Measurements from ENCODE around the gene HIPK1. TPM values are rescaled to one million over a fixed set of nuclear protein-coding genes. Genes with fewer than 3 reads are reported as not detected.

The HIPK1 gene
- total RNA-seq, 2 donors from 2014 or later, result 50.1 to 58.1 TPM

DNA sequence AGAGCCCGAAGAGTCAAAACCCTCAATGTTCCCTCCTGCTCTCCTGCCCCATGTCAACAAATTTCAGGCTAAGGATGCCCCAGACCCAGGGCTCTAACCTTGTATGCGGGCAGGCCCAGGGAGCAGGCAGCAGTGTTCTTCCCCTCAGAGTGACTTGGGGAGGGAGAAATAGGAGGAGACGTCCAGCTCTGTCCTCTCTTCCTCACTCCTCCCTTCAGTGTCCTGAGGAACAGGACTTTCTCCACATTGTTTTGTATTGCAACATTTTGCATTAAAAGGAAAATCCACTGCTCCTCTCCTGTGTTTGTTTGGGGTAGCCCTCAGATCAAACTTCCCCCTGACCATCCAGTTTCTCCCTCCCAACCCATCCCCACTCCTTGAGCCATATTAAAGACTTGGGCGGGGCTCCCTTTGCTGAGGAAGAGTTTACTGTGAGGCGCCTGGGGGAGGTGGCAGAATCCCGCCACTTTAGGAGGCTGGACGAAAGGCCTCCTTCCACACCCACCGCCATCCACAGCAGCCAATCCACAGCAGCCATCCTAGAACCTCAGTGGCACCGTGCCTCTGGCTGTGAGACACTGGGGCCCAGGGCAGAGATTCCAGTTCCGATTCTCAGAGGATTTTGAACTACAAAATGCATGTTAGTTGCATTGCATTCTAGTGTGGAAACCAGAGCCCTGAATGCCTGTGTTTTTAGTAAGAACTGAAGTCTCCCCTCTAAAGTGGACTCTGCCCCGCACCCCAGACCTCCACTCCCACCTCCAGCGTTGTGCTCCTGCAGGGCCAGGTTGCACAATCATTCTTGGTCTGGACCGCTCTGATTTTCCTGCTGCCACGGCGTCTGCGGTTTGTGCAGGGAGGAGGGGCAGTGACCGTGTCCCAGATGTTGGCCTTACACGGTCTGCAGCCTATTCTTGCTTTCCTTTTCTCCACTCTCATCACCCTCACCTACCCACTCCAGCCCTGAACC is 53.1 kb downstream of the HIPK1 start:
- peak; percentile 79 for DNase-seq (ENCODE audit: low spot score)
- Histone ChIP-seq H3K27ac (peak overlapping the region; percentile 51 to 63), H3K36me3 (no peaks in the 10 kb centered on the region), H3K4me3 (peak overlapping the region in 1 of 2 donors; percentile 21), H3K27me3 (no peaks in the 10 kb centered on the region), H3K9me3 (no peaks in the 10 kb centered on the region), H3K4me1 (peaks cover 0 to 49% of the 10 kb centered on the region in 2 donors)
- TF ChIP-seq, protein P1, sequence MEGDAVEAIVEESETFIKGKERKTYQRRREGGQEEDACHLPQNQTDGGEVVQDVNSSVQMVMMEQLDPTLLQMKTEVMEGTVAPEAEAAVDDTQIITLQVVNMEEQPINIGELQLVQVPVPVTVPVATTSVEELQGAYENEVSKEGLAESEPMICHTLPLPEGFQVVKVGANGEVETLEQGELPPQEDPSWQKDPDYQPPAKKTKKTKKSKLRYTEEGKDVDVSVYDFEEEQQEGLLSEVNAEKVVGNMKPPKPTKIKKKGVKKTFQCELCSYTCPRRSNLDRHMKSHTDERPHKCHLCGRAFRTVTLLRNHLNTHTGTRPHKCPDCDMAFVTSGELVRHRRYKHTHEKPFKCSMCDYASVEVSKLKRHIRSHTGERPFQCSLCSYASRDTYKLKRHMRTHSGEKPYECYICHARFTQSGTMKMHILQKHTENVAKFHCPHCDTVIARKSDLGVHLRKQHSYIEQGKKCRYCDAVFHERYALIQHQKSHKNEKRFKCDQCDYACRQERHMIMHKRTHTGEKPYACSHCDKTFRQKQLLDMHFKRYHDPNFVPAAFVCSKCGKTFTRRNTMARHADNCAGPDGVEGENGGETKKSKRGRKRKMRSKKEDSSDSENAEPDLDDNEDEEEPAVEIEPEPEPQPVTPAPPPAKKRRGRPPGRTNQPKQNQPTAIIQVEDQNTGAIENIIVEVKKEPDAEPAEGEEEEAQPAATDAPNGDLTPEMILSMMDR (IDR thresholded peaks at IDR 0.05), result no peak

DNA sequence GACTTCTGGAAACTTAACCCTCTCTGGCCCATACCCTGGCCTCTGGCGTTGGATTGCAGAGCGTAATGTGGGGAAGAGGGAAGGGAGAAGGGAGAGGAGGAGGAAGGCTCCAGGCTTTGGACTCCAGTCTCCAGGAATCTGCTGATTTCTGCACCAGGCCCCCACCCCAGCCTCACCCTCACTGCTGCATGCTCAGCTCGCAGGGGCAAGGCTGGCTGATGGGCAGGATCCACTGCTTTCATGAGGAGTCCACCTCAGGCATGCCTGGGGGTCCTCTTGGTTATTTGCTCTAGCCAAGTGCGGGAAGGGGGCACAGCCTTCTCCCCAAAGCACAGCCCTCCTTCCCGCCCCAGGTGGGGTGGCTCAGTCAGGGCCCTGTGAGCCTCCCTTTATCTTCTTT is 53.8 kb downstream of the HIPK1 start:
- H3K36me3 ChIP-seq, result no peaks in the 10 kb centered on the region
- H3K9me3 ChIP-seq, result no peaks in the 10 kb centered on the region
- DNase-seq (ENCODE audit: low spot score), result no peak
- peak overlapping the region; percentile 51 to 63 for H3K27ac ChIP-seq
- TF ChIP-seq, protein P1 (IDR thresholded peaks at IDR 0.05), result no peak
- no peaks in the 10 kb centered on the region for H3K27me3 ChIP-seq
- H3K4me1 ChIP-seq, result peaks cover 0 to 49% of the 10 kb centered on the region in 2 donors
- peak overlapping the region in 1 of 2 donors; percentile 21 for H3K4me3 ChIP-seq

DNA sequence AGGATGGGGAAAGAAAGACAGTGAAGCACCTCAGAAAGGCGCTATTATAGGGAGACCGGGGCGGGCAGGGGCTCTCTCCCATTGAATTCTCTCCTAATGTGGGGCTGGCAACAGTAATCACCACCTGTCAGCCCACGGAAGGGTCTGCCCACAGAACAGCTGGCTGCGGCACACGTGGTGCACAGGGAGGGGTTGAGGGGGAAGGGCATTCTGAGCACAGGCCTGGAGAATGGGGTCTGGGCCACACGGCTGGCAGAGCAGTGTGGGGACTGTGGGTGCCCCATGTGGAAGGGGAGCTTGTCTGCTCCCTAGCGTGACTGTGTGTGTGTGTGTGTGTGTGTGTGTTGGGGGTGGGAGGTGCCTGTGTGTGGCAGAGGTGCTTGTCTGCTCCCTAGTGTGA is 54.3 kb downstream of the HIPK1 start:
- no peak for DNase-seq (ENCODE audit: low spot score)
- no peaks in the 10 kb centered on the region for H3K36me3 ChIP-seq
- TF ChIP-seq, protein P1 (IDR thresholded peaks at IDR 0.05), result no peak
- peaks cover 0 to 46% of the 10 kb centered on the region in 2 donors for H3K4me1 ChIP-seq
- H3K9me3 ChIP-seq, result no peaks in the 10 kb centered on the region
- no peaks in the 10 kb centered on the region for H3K27me3 ChIP-seq
- peak overlapping the region; percentile 51 to 63 for H3K27ac ChIP-seq
- peak overlapping the region in 1 of 2 donors; percentile 21 for H3K4me3 ChIP-seq

DNA sequence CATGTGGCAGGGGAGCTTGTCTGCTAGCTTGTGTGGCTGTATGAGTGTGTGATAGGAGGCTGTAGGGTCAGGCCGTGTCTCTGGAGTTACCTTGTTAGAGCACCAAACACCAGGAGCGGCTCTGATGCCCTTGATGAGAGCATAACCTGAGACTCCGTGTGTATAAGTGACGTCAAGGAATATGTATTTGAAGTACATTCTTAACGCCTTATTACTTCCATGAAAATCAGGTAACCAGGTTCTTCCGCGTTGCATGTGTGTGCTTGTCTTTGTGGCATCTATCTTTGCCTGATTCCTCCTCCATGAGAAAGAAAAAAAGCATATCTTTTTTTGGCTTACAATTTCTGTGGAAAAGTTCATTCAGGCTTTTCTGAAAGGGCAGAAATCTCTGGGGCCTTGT is 54.7 kb downstream of the HIPK1 start:
- no peak overlapping the region for H3K4me3 ChIP-seq
- DNase-seq (ENCODE audit: low spot score), result no peak
- TF ChIP-seq, protein P1 (IDR thresholded peaks at IDR 0.05), result no peak
- H3K4me1 ChIP-seq, result peaks cover 0 to 44% of the 10 kb centered on the region in 2 donors
- no peaks in the 10 kb centered on the region for H3K36me3 ChIP-seq
- H3K9me3 ChIP-seq, result no peaks in the 10 kb centered on the region
- peak overlapping the region in 1 of 2 donors; percentile 63 for H3K27ac ChIP-seq
- H3K27me3 ChIP-seq, result no peaks in the 10 kb centered on the region

DNA sequence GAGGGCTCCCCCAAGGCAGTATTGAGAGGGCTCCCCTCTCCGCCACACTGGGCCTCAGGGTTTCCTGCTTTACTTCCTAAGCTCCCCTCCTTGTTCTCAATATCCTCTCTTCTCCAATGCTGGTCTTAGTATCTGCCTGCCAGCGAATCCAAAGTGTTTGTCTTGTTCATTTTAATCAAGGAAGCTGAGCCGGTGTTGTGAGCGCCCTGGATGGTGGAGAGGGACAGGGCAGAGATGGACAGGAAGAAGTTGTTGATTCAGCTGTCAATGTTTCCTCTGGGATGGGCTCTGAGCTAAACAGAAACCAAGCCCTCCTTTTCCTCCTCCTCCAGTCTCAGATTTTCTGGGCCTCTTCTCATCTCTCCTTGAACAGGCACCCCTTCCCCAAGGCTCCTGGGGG is 55.6 kb downstream of the HIPK1 start:
- Histone ChIP-seq H3K9me3 (no peaks in the 10 kb centered on the region), H3K4me3 (no peak overlapping the region), H3K36me3 (no peaks in the 10 kb centered on the region), H3K27me3 (no peaks in the 10 kb centered on the region), H3K27ac (no peak overlapping the region), H3K4me1 (peaks cover 0 to 38% of the 10 kb centered on the region in 2 donors)
- TF ChIP-seq, protein P1 (IDR thresholded peaks at IDR 0.05), result no peak
- no peak for DNase-seq (ENCODE audit: low spot score)

Data from right atrium auricular region (tissue), 2 donors.